ENCODE measurements around the gene ITPR2. TPM values are rescaled to one million over a fixed set of nuclear protein-coding genes. Genes with fewer than 3 reads are reported as not detected.

ITPR2 gene
- total and polyA plus RNA-seq, 2 of the 8 experiments (the other 6 are each of a cell fraction or from before 2014, with no cell fraction given): 4.1 to 48.3 TPM

- no peaks in the 10 kb centered on the region for H3K79me1 ChIP-seq (ENCODE audit: low read depth, low read length)
- CTCF ChIA-PET (ENCODE audit: partially characterized antibody): interaction anchor here (0.9 to 1.3 kb wide), 2 partner anchors 9 to 34 kb away, joined by 3 read pairs; no protein-coding TSS in a partner anchor
- FAIRE-seq (no peak), DNase-seq (ENCODE audit: low read depth in 1 of 2, low spot score in 2 of 2) (no peak)
- H3K4me1 ChIP-seq (replicated peaks in 1 of 4; ENCODE audit: control insufficient read depth in 3 of 4, insufficient read depth in 4 of 4, low read length in 3 of 4): peaks cover 0 to 3% (median 0%) of the 10 kb centered on the region in 4 experiments; a peak in 1 of 7 replicates
- H3K9me3 ChIP-seq (ENCODE audit: insufficient read depth in 2 of 2, low read depth in 1 of 2, low read length in 1 of 2): no peaks in the 10 kb centered on the region
- POLR2A ChIA-PET (ENCODE audit: partially characterized antibody): no interaction called here
- H4K8ac ChIP-seq (ENCODE audit: extremely low read depth, insufficient read depth, low read length): no peak overlapping the region
- H3K79me2 ChIP-seq (ENCODE audit: control insufficient read depth in 1 of 2, insufficient read depth in 2 of 2, low read length in 2 of 2): no peaks in the 10 kb centered on the region
- H3K27ac ChIP-seq (ENCODE audit: low read depth, low read length): no peak overlapping the region
- H4K20me1 ChIP-seq (replicated peaks in 1 of 2; ENCODE audit: control insufficient read depth in 1 of 2, insufficient read depth in 2 of 2, low read length in 2 of 2): no peaks in the 10 kb centered on the region
- H3K23ac ChIP-seq (ENCODE audit: insufficient read length): no peak overlapping the region
- H2AK5ac ChIP-seq (ENCODE audit: low read depth, low read length): no peak overlapping the region
- no peaks in the 10 kb centered on the region for H3K23me2 ChIP-seq (ENCODE audit: low read depth, low read length)
- H2BK12ac ChIP-seq (ENCODE audit: low read depth, low read length): no peak overlapping the region
- no peak overlapping the region for H2BK120ac ChIP-seq (replicated peaks; ENCODE audit: low read depth, low read length)
- H3K36me3 ChIP-seq (ENCODE audit: control insufficient read depth in 2 of 4, insufficient read depth in 4 of 4, low read length in 3 of 4): no peaks in the 10 kb centered on the region
- no peaks in the 10 kb centered on the region for H3K27me3 ChIP-seq (replicated peaks in 1 of 4; ENCODE audit: control insufficient read depth in 3 of 4, extremely low read depth in 1 of 4, insufficient read depth in 3 of 4, low read length in 3 of 4)
- H3K18ac ChIP-seq (ENCODE audit: extremely low read depth, low read length): no peak overlapping the region
- H4K5ac ChIP-seq (ENCODE audit: insufficient read length, low read depth, low read length): no peak overlapping the region
- no peak overlapping the region for H2AFZ ChIP-seq (ENCODE audit: low read length)
- H3K56ac ChIP-seq (replicated peaks; ENCODE audit: insufficient read length, low read depth, low read length): no peak overlapping the region
- H3K4me3 ChIP-seq (ENCODE audit: extremely low read depth in 1 of 4, insufficient read depth in 2 of 4, low read depth in 3 of 4, low read length in 4 of 4): no peak overlapping the region
- no peak overlapping the region for H3K4ac ChIP-seq (replicated peaks; ENCODE audit: insufficient read length, low read depth, low read length)
- H2BK20ac ChIP-seq (ENCODE audit: low read length): no peak overlapping the region
- H3K14ac ChIP-seq (ENCODE audit: insufficient read length): no peak overlapping the region
- no peak overlapping the region for H4K91ac ChIP-seq (replicated peaks; ENCODE audit: insufficient read length, low read length)
- H3K4me2 ChIP-seq (ENCODE audit: insufficient read depth in 1 of 2, low read depth in 2 of 2, low read length in 2 of 2): no peak overlapping the region
- H2BK15ac ChIP-seq (ENCODE audit: low read length): no peak overlapping the region
- 93% methylated on average over 1 of the region's 1 CpG; no CpG with 5 or more reads in 1 of the 2 experiments for WGBS, 2 experiments (ENCODE audit: extremely low coverage in 1 of 2, insufficient coverage in 1 of 2, insufficient read length in 1 of 2, insufficient replicate concordance in 2 of 2, low coverage in 1 of 2, low lambda C conversion rate in 2 of 2, missing lambda C conversion rate in 1 of 2)
- no peak overlapping the region for H3K9ac ChIP-seq (replicated peaks in 1 of 4; ENCODE audit: extremely low read depth in 1 of 4, low read depth in 3 of 4, low read length in 3 of 4)
- H2BK5ac ChIP-seq (ENCODE audit: low read depth, low read length): no peak overlapping the region
- no peak for TF ChIP-seq CREB1 (IDR thresholded peaks at IDR 0.05)
- no peak for TF ChIP-seq RXRA (IDR thresholded peaks at IDR 0.05; ENCODE audit: insufficient read depth, low read depth, low read length)
- no peak for TF ChIP-seq ATF2 (IDR thresholded peaks at IDR 0.05; ENCODE audit: low read length)
- no peak for TF ChIP-seq TBP (IDR thresholded peaks at IDR 0.05; ENCODE audit: low read depth, low read length)
- no peak for TF ChIP-seq BACH1 (IDR thresholded peaks at IDR 0.05; ENCODE audit: low read length)
- TF ChIP-seq HDAC6 (IDR thresholded peaks at IDR 0.05; ENCODE audit: low read depth, low read length): no peak
- no peak for TF ChIP-seq SP4 (IDR thresholded peaks at IDR 0.05; ENCODE audit: low read length)
- TF ChIP-seq USF2 (IDR thresholded peaks at IDR 0.05; ENCODE audit: low read length): no peak
- no peak for TF ChIP-seq CEBPB (IDR thresholded peaks at IDR 0.05; ENCODE audit: low read depth, low read length)
- TF ChIP-seq BRCA1 (IDR thresholded peaks at IDR 0.05; ENCODE audit: low read depth, low read length): no peak
- no peak for TF ChIP-seq CHD1 (IDR thresholded peaks at IDR 0.05; ENCODE audit: low read depth, low read length)
- no peak for TF ChIP-seq EGR1 (IDR thresholded peaks at IDR 0.05; ENCODE audit: borderline replicate concordance, low read depth, low read length)
Measured at GRCh38 chr12:26367991-26368730, 464.8 kb downstream of the ITPR2 start.
